Stimulated activated CD8-positive, alpha-beta memory T cell treated with anti-CD3 and anti-CD28 coated beads, Interleukin-4, amount 100 ng/mL, for 24 hours (primary cell): Measurements from ENCODE around the gene HEPN1.

Experiments used
- DNase-seq: peaks from one replicate; pipeline ENCODE4 v3.0.0-alpha.2; 2020; ENCODE audit warnings: low read depth

Gene HEPN1

GRCh38 chr11:124918950-124919349 lies at the start of gene HEPN1:
Gene HEPN1 (plus strand): TSS chr11:124919250.
- DNase-seq = no peak

DNA sequence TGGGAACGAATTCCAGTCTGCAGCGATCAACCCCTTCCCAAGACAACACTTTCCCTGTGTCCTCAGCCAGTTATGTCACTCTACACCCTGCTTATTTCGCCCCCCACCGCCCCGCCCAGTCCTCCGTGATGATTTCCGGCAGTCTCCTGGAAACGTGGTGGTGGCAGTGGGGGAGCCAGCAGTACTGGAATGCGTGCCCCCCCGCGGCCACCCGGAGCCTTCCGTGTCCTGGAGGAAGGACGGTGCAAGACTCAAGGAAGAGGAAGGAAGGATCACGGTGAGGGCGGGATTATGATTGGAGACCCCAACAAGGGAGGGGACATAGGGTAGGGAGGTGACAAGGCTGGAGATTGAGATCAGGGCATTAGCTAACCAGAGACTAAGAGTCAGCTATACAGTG lies 49.7 kb upstream of the HEPN1 start:
- no peak for DNase-seq

GRCh38 chr11:124869856-124870387 lies 49.1 kb upstream of the HEPN1 start:
- DNase-seq = no peak

DNA sequence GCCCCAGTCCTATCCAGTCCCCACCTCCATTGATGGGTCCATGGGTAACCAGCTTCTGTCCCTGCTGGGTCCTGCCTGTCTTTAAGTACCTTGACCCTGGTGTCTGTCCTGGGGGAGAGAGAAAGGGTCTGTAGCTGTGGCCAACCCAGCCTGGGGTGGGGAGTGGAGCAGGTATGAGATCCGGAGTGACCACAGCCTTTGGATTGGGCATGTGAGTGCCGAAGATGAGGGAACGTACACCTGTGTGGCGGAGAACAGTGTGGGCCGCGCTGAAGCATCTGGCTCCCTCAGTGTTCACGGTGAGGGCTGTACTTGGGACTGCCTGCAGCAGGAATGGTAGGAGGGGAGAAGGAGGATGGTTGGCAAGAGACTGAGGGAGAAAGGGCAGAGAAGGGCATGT lies 48.6 kb upstream of the HEPN1 start:
- DNase-seq = no peak

- DNase-seq = no peak
Observed at GRCh38 chr11:124872280-124872679, 46.8 kb upstream of the HEPN1 start.

- no peak for DNase-seq
Observed at GRCh38 chr11:124872741-124873140, 46.3 kb upstream of the HEPN1 start.

- DNase-seq = no peak
Observed at GRCh38 chr11:124873951-124874350, 45.1 kb upstream of the HEPN1 start.

DNA sequence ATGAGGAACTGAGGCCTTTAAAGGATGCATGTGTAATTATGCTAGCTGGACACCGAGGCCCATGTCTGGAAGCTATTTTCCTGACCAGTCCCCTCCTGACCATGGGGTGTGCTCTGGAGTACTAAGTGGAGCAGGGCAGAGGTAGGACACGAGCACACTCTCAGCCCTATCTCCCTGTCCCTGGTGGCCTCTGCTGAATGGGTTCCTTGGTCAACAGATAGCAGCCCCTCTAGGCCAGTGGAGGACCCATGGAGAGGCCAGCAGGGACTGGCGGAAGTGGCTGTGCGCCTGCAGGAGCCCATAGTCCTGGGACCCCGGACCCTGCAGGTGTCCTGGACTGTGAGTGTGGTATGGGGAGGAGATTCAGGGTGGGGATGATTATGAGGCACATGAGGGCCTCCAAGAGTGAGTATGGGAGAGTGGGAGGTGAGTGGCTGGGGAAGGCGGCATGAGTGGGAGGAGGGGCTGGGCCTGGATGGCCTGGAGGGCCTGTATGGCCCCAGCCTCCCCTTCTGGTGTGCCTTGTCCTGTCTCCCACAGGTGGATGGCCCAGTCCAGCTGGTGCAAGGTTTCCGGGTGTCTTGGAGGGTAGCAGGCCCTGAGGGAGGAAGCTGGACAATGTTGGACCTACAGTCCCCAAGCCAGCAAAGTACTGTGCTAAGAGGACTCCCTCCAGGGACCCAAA lies 44.3 kb upstream of the HEPN1 start:
- no peak for DNase-seq

- DNase-seq = no peak
Observed at GRCh38 chr11:124875401-124875800, 43.6 kb upstream of the HEPN1 start.

DNA sequence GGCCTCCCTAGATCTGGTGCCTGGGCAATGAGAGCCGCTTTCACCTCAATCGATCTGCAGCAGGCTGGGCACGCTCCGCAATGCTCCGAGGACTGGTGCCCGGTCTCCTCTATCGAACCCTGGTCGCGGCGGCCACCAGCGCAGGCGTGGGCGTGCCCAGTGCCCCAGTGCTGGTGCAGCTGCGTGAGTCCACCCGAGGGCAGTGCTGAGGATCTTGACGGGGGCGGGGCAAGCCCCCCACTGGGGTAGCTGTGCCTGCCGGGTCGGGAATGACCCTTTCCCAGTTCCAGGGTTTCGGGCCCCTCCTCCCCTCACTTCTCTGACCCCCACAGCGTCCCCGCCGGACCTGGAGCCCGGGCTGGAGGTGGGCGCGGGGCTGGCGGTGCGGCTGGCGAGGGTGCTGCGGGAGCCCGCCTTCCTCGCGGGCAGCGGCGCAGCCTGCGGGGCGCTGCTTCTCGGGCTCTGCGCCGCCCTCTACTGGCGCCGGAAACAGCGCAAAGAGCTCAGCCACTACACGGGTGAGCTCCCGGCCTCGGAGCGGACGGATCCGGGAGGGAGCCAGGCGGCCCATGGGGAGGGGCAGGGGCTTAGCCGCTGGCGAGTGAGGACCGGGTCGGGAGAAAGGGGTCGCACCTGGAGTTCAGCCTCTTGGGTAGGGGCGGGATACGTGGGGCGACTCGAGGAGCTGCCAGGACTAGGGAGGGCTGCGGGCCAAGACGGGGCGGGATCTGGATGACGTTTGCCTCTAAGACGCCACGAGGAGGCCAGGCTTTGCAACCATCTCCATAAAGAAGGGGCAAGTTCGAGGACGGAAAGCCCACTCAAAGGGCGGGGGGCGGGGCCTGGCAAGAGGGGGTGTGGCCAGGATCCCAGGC lies 42.9 kb upstream of the HEPN1 start:
- peak; percentile 68 for DNase-seq

DNA sequence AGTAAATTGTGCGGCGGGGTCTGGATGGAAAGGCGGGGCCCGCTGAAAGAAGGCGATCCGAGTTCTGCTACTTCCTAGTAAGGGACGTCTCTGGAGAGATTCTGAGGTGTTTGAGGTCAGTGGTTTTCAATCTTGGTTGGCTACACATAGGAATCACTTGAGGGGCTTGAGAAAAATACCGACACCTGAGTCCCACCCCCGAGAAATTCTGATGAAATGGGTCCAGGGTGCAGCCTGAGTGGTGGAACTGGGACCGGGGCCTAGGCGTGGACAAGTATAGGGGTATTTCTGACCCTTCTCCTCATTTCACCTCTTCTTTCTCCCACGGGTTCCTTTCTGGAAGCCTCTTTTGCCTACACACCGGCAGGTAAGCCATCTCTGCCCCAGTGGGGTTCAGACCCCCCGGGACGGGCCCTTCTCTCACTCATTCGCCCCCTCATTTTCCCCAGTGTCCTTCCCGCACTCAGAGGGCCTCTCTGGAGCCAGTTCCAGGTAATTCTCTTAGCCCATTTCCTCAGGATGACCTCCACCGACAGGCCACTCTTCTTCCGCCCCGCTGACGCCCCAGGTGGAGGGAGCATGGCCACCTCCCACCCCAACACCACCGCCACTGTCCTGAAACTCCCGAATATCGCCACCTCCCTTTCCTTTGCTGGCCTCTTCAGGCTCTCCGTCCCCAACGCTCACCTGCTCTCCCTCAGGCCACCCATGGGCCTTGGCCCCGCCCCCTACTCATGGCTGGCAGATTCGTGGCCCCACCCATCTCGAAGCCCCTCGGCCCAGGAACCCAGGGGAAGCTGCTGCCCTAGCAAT lies 42.0 kb upstream of the HEPN1 start:
- no peak for DNase-seq

GRCh38 chr11:124877631-124877909 lies 41.5 kb upstream of the HEPN1 start:
- DNase-seq = no peak

- DNase-seq = no peak
Observed at GRCh38 chr11:124877910-124878758, 40.9 kb upstream of the HEPN1 start.

DNA sequence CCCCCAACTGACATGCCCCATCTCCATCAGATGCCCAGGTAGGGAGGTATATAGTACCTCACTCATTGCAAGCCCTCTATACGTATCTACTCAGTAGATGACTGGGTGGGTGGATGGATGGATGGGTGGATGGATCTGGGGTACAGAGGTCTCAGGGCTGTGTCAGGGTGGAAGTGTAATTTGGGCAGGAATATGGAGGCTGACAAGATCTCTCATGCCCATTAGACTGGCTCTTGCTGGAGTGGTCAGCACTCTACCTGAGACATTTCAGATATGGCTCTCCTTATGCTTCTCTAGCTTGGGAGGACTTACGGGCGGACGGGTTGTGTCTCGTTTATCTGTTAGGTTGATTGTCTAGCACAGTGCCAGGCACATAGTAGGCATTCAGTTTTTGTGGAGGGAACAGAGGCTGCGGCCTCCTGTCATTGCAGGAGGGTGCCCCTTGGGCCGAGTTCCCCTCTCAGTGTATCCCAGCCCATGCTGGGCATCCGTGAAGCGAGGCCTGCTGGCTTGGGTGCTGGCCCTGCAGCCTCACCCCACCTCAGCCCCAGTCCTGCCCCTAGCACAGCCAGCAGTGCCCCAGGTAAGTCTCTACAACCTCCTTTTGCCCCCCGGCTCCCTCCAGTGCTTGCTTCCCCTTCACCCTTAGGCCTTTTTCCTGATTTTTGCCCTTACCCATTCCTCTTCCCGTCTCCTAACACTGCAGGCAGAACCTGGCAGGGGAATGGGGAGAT lies 40.1 kb upstream of the HEPN1 start:
- DNase-seq = no peak

DNA sequence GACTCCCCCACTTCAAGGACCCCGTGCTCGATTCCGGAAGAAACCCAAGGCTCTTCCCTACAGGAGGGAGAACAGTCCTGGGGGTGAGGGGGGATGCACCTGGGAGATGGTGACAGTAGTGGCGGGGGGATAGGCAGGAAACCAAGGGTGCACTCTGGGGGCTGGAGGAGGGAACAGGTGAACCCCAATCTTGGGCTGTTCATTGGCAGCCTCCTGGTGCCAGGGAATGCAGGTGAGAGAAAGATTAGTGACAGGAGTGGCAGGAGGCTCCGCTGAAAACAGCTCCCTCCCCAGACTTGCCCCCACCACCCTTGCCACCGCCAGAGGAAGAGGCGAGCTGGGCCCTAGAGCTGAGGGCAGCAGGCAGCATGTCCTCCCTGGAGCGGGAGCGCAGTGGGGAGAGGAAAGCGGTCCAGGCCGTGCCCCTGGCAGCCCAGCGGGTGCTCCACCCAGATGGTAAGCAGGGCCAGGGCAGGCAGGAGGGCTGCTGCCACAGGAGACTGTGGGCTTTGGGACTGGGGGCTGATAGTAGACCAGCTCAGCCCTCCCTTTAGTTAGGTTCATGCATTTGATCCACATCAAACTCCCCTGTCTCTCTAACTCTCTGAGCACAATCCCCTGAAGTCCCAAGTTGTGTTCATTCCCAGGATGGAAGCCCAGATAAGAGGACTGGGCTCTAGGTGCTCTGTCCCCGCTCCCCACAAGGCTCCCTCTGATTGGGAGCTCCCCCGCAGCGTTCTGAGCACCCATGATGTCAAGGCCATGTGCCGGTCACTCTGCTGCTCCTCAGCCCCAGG lies 39.4 kb upstream of the HEPN1 start:
- DNase-seq = no peak

DNA sequence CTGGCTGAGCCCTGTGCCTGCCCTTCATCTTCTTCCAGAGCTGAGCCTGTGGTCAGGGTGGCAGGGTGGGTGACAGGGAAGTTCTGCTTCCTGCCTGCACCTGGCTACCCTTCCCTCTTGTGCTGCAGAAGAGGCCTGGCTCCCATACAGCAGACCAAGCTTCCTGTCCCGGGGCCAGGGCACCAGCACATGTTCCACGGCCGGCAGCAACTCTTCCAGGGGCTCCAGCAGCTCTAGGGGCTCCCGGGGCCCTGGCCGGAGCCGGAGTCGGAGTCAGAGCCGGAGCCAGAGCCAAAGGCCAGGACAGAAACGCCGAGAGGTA lies 38.8 kb upstream of the HEPN1 start:
- DNase-seq = no peak

DNA sequence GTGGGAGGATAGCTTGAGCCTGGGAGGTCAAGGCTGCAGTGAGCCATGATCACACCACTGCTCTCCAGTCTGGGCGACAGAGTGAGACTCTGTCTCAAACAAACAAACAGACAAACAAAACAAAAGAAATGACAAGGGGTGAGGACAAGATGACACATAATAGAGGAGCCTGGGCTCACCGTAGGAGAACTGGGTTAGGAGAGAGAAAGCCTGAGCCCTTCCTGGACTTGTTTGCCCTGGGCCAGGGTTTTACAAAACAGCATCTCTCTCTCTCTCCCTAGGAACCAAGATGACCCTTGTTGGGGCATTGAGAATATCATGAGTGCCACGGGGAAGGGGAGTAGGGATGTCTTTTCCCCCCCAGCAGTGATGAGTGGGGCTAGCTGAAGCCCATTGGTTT lies 38.1 kb upstream of the HEPN1 start:
- DNase-seq = no peak

- no peak for DNase-seq
Observed at GRCh38 chr11:124882339-124883071, 36.5 kb upstream of the HEPN1 start.

DNA sequence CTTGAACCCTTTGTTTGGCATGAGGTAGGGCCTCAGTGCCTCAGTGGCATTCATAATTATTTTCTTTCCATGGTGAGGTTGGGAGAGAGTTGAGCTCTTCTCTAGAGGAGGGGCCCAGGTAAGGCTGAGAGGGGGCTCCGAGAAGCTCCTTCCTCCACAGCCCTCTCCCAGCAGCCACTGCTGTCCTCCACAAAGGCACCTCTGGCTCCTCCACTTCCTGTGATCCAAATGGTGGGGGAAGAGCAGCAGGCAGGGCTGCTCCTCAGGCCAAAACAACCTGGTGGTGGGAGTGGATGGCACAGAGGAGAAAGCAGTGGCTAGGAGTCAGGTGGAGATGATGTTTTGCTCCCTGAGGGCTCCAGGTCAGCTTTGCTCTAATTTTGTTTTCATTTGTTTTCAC lies 34.7 kb upstream of the HEPN1 start:
- no peak for DNase-seq
